HEK293T (cell line): ENCODE data around the gene HSDL2.

Source experiments
- FOXA1 ChIP-seq: fragments of 450-650 bp; IDR thresholded peaks from 2 replicates; pipeline ENCODE4 v1.6.1; 2016; ENCODE audit warnings: mild to moderate bottlenecking
- HDGF ChIP-seq: fragments of 450-650 bp; IDR thresholded peaks from 2 replicates; pipeline ENCODE4 v1.6.1; 2017; ENCODE audit warnings: antibody characterized with exemption, borderline replicate concordance
- LEF1 ChIP-seq: fragments of 450-650 bp; IDR thresholded peaks from 2 replicates; pipeline ENCODE4 v1.6.1; 2017; ENCODE audit warnings: mild to moderate bottlenecking, borderline replicate concordance
- SP1 ChIP-seq: fragments of 450-650 bp; IDR thresholded peaks from 2 replicates; pipeline ENCODE4 v1.6.1; 2017
- ZNF384 ChIP-seq: fragments of 450-650 bp; IDR thresholded peaks from 2 replicates; pipeline ENCODE4 v1.6.1; 2016

GRCh38 chr9:112378328-112379176, 1.4 kb upstream of the HSDL2 start:
- TF ChIP-seq ZNF384, result no peak
- TF ChIP-seq FOXA1, result no peak
- no peak for TF ChIP-seq HDGF
- no peak for TF ChIP-seq SP1
- TF ChIP-seq LEF1, result no peak
